HG02763 (cell line): ENCODE data around the gene PHRF1.

Experiments
- ATAC-seq: cut with Tn5 transposase; IDR thresholded peaks from one replicate; pipeline ENCODE4 v1.9.1; 2021; ENCODE audit warnings: mild to moderate bottlenecking, moderate library complexity; ENCODE audit not compliant: unreplicated experiment

Gene PHRF1

GRCh38 chr11:613369-613968, 37.2 kb downstream of the PHRF1 start:
- ATAC-seq, result no peak

GRCh38 chr11:614021-614622, 37.9 kb downstream of the PHRF1 start:
- ATAC-seq, result no peak

GRCh38 chr11:614623-615503, 38.6 kb downstream of the PHRF1 start:
- no peak for ATAC-seq

- ATAC-seq, result peak; percentile 76
Observed at GRCh38 chr11:615504-616319, 39.4 kb downstream of the PHRF1 start, which contains the start of gene IRF7. TSS of gene IRF7 (minus strand) at chr11:615950. CDS start at chr11:615364, 586 bp downstream.

GRCh38 chr11:616320-617198, 40.3 kb downstream of the PHRF1 start:
- ATAC-seq, result no peak

- no peak for ATAC-seq
Observed at GRCh38 chr11:617199-617911, 41.1 kb downstream of the PHRF1 start.

GRCh38 chr11:617912-618682, 41.8 kb downstream of the PHRF1 start:
- no peak for ATAC-seq

GRCh38 chr11:618856-619627, 42.8 kb downstream of the PHRF1 start:
- no peak for ATAC-seq

- ATAC-seq, result no peak
Observed at GRCh38 chr11:619628-620050, 43.4 kb downstream of the PHRF1 start.

- ATAC-seq, result no peak
Observed at GRCh38 chr11:620201-620600, 43.9 kb downstream of the PHRF1 start.

- ATAC-seq, result no peak
Observed at GRCh38 chr11:620935-621814, 44.9 kb downstream of the PHRF1 start.

- no peak for ATAC-seq
Observed at GRCh38 chr11:621838-622237, 45.6 kb downstream of the PHRF1 start.

- ATAC-seq, result no peak
Observed at GRCh38 chr11:623349-623869, 47.1 kb downstream of the PHRF1 start.

GRCh38 chr11:623999-624704, 47.9 kb downstream of the PHRF1 start:
- ATAC-seq, result no peak

- no peak for ATAC-seq
Observed at GRCh38 chr11:624705-625635, 48.7 kb downstream of the PHRF1 start, which contains the start of gene CDHR5. TSS of gene CDHR5 (minus strand) at chr11:624955. CDS start at chr11:624902, 53 bp downstream.
